ENCODE results near the gene KIAA1191. TPM values are rescaled to one million over a fixed set of nuclear protein-coding genes. Genes with fewer than 3 reads are reported as not detected.

The KIAA1191 gene
- total and polyA plus RNA-seq, 9 of the 15 experiments (the other 6 are each of a cell fraction or from before 2014, with no cell fraction given) = 31.0 to 80.2 (median 45.7) TPM

- Histone ChIP-seq H3K9me3 (replicated peaks; ENCODE audit: control insufficient read depth, insufficient read depth, low read depth, low read length) (no peaks in the 10 kb centered on the region), H3K9me1 (ENCODE audit: control insufficient read depth, insufficient read depth, low read length) (no peaks in the 10 kb centered on the region), H3K4me3 (no peak overlapping the region), H3K9ac (ENCODE audit: insufficient read depth in 1 of 2, low read depth in 2 of 2, low read length in 2 of 2) (no peak overlapping the region), H2AFZ (ENCODE audit: low read depth, low read length) (no peak overlapping the region), H3K27me3 (ENCODE audit: control insufficient read depth in 2 of 2, insufficient read depth in 2 of 2, low read length in 2 of 2) (no peaks in the 10 kb centered on the region), H3K79me2 (ENCODE audit: control insufficient read depth, insufficient read depth, low read length) (no peaks in the 10 kb centered on the region), H3K4me1 (replicated peaks in 1 of 2; ENCODE audit: control insufficient read depth in 2 of 2, insufficient read depth in 2 of 2, low read length in 2 of 2) (peaks cover 0 to 7% of the 10 kb centered on the region in 2 experiments; a peak in 2 of 5 replicates), H3K4me2 (ENCODE audit: insufficient read depth, low read length) (no peak overlapping the region), H3K36me3 (ENCODE audit: control insufficient read depth, insufficient read depth, low read length) (peaks cover 39% of the 10 kb centered on the region; the same call in 2 of the 3 replicates), H3K27ac (ENCODE audit: extremely low read depth, low read depth, low read length) (no peak overlapping the region), H4K20me1 (replicated peaks; ENCODE audit: control insufficient read depth, insufficient read depth, low read length) (0 out of 2 replicates have a peak, but pooled peaks cover 6% of the 10 kb centered on the region)
- POLR2A ChIA-PET = interaction anchor here (0.6 to 2.9 kb wide), 4 partner anchors 8 to 240 kb away, joined by 3 to 15 read pairs (median 7); partner anchors contain the start of genes CLTB and TSPAN17
- ATAC-seq (no peak), DNase-seq (ENCODE audit: extremely low read depth in 1 of 4, low spot score in 3 of 4) (peak in 2 of 4 experiments; percentile 4 to 7), FAIRE-seq (no peak)
- 77% methylated on average over 5 of the region's 6 CpGs for WGBS (ENCODE audit: insufficient coverage, low coverage, missing lambda C conversion rate)
- in situ Hi-C loops (cut with MboI) = no loop called here
- BruUV-seq (replicated peaks) = no TSS peak
- intact Hi-C loops (cut with micrococcal nuclease) = no loop called here
- CTCF ChIA-PET (ENCODE audit: low intra/inter-chr PET ratio) = no interaction called here
- TF ChIP-seq NR2F6 (CRISPR knock-in tag; IDR thresholded peaks at IDR 0.05) (no peak), GABPB2 (CRISPR knock-in tag; conservative IDR thresholded peaks at IDR 0.05) (no peak), MXD1 (CRISPR knock-in tag; IDR thresholded peaks at IDR 0.05; ENCODE audit: borderline replicate concordance, poor library complexity, severe bottlenecking) (no peak), ZNF318 (IDR thresholded peaks at IDR 0.05; ENCODE audit: borderline replicate concordance in 1 of 2, low read depth in 1 of 2) (no peak), HDAC3 (IDR thresholded peaks at IDR 0.05; ENCODE audit: borderline replicate concordance, partially characterized antibody) (no peak), ZNF780A (CRISPR knock-in tag; IDR thresholded peaks at IDR 0.05) (no peak), FOXM1 (IDR thresholded peaks at IDR 0.05; ENCODE audit: low read depth) (no peak), FOXM1 (CRISPR knock-in tag; IDR thresholded peaks at IDR 0.05; ENCODE audit: low read depth) (no peak), TEAD1 (CRISPR knock-in tag; IDR thresholded peaks at IDR 0.05) (no peak), ZC3H4 (CRISPR knock-in tag; IDR thresholded peaks at IDR 0.05; ENCODE audit: borderline replicate concordance) (no peak)
Observed at GRCh38 chr5:176407456-176408251, 46.1 kb upstream of the KIAA1191 start.
